Hindlimb muscle (tissue), 1 donor: Measurements from ENCODE around the gene MALT1. TPM values are rescaled to one million over a fixed set of nuclear protein-coding genes. Genes with fewer than 3 reads are reported as not detected.
"Not testable (repeated sequence)": the region's sequence is repeated elsewhere in the genome, so short reads cannot be mapped to it uniquely, and the experiment has no call there.

Experiments used
- DNase-seq: peaks from one replicate; pipeline ENCODE4 v3.0.0-alpha.2; 2013
- polyA plus RNA-seq: library from polyadenylated mRNA; unstranded; fragments of 120-200 nt; gene quantifications from one replicate; pipeline ENCODE4 v1.2.1, GENCODE V29; 2013; ENCODE audit not compliant: insufficient read length

The MALT1 gene
- polyA plus RNA-seq: 13.5 TPM

- DNase-seq: peak; percentile 89
Measured at GRCh38 chr18:58671111-58671631, at the start of gene MALT1. TSS of gene MALT1 (plus strand) at chr18:58671465. CDS start at chr18:58671644, 179 bp downstream.

- DNase-seq: no peak
Measured at GRCh38 chr18:58624011-58624410, 47.3 kb upstream of the MALT1 start.

GRCh38 chr18:58625839-58626238 is 45.4 kb upstream of the MALT1 start:
- no peak for DNase-seq

GRCh38 chr18:58630071-58630470 is 41.2 kb upstream of the MALT1 start:
- DNase-seq: no peak

GRCh38 chr18:58631301-58631700 is 40.0 kb upstream of the MALT1 start:
- no peak for DNase-seq

GRCh38 chr18:58632552-58632951 is 38.7 kb upstream of the MALT1 start:
- no peak for DNase-seq

GRCh38 chr18:58633874-58634273 is 37.4 kb upstream of the MALT1 start:
- no peak for DNase-seq

GRCh38 chr18:58635891-58636290 is 35.4 kb upstream of the MALT1 start:
- DNase-seq: no peak

GRCh38 chr18:58637197-58637596 is 34.1 kb upstream of the MALT1 start:
- DNase-seq: no peak

GRCh38 chr18:58637946-58638345 is 33.3 kb upstream of the MALT1 start:
- DNase-seq: no peak

- DNase-seq: no peak
Measured at GRCh38 chr18:58638441-58638840, 32.8 kb upstream of the MALT1 start.

- no peak for DNase-seq
Measured at GRCh38 chr18:58639237-58639636, 32.0 kb upstream of the MALT1 start.

GRCh38 chr18:58639751-58640427 is 31.4 kb upstream of the MALT1 start:
- DNase-seq: no peak

- DNase-seq: no peak
Measured at GRCh38 chr18:58640428-58640805, 30.8 kb upstream of the MALT1 start.

- DNase-seq: no peak
Measured at GRCh38 chr18:58640891-58641610, 30.2 kb upstream of the MALT1 start.

GRCh38 chr18:58643557-58643956 is 27.7 kb upstream of the MALT1 start:
- DNase-seq: not testable (repeated sequence)

- no peak for DNase-seq
Measured at GRCh38 chr18:58645398-58645797, 25.9 kb upstream of the MALT1 start.

- no peak for DNase-seq
Measured at GRCh38 chr18:58646334-58646862, 24.9 kb upstream of the MALT1 start.

- no peak for DNase-seq
Measured at GRCh38 chr18:58649966-58650816, 21.1 kb upstream of the MALT1 start.

- not testable (repeated sequence) for DNase-seq
Measured at GRCh38 chr18:58650830-58651229, 20.4 kb upstream of the MALT1 start.

- DNase-seq: not testable (repeated sequence)
Measured at GRCh38 chr18:58653144-58653722, 18.0 kb upstream of the MALT1 start.

- DNase-seq: no peak
Measured at GRCh38 chr18:58653814-58654509, 17.3 kb upstream of the MALT1 start.
